NT2/D1 (cell line): Measurements from ENCODE around the gene ACP2.

Experiments
- YY1 ChIP-seq: IDR thresholded peaks from 2 replicates; pipeline ENCODE4 v1.6.1; 2011; ENCODE audit not compliant: insufficient read length, insufficient read depth
- ZNF274 ChIP-seq: IDR thresholded peaks from 2 replicates; pipeline ENCODE4 v1.6.1; 2011; ENCODE audit warnings: mild to moderate bottlenecking, low read depth, low read length

GRCh38 chr11:47251751-47252150 lies 3.1 kb upstream of the ACP2 start:
- no peak for TF ChIP-seq YY1
- no peak for TF ChIP-seq ZNF274
